Measurements from ENCODE around the gene LYPLA2.
"Not testable (repeated sequence)": the region's sequence is repeated elsewhere in the genome, so short reads cannot be mapped to it uniquely, and the experiment has no call there.

The LYPLA2 gene

GRCh38 chr1:23807453-23807852 lies 16.5 kb downstream of the LYPLA2 start:
- Histone ChIP-seq H3K9me3 (ENCODE audit: control insufficient read depth, low read length) (no peaks in the 10 kb centered on the region), H3K27me3 (ENCODE audit: control insufficient read depth, insufficient read depth, low read length) (no peaks in the 10 kb centered on the region), H3K36me3 (ENCODE audit: control insufficient read depth, insufficient read depth, low read length) (peaks cover 9% of the 10 kb centered on the region), H3K4me1 (ENCODE audit: control insufficient read depth, insufficient read depth, low read length) (peaks cover 20% of the 10 kb centered on the region), H3K4me3 (ENCODE audit: low read length) (no peak overlapping the region), H3K9ac (ENCODE audit: low read length) (no peak overlapping the region)

GRCh38 chr1:23809751-23810171 lies 18.8 kb downstream of the LYPLA2 start:
- Histone ChIP-seq H3K4me3 (ENCODE audit: low read length) (no peak overlapping the region), H3K27me3 (ENCODE audit: control insufficient read depth, insufficient read depth, low read length) (no peaks in the 10 kb centered on the region), H3K9me3 (ENCODE audit: control insufficient read depth, low read length) (no peaks in the 10 kb centered on the region), H3K9ac (ENCODE audit: low read length) (no peak overlapping the region), H3K4me1 (ENCODE audit: control insufficient read depth, insufficient read depth, low read length) (peaks cover 20% of the 10 kb centered on the region), H3K36me3 (ENCODE audit: control insufficient read depth, insufficient read depth, low read length) (peaks cover 4% of the 10 kb centered on the region)

- H3K27me3 ChIP-seq (ENCODE audit: control insufficient read depth, insufficient read depth, low read length) = no peaks in the 10 kb centered on the region
- H3K9ac ChIP-seq (ENCODE audit: low read length) = no peak overlapping the region
- no peaks in the 10 kb centered on the region for H3K9me3 ChIP-seq (ENCODE audit: control insufficient read depth, low read length)
- peaks cover 20% of the 10 kb centered on the region for H3K4me1 ChIP-seq (ENCODE audit: control insufficient read depth, insufficient read depth, low read length)
- peaks cover 4% of the 10 kb centered on the region for H3K36me3 ChIP-seq (ENCODE audit: control insufficient read depth, insufficient read depth, low read length)
- H3K4me3 ChIP-seq (ENCODE audit: low read length) = no peak overlapping the region
Measured at GRCh38 chr1:23810818-23811540, 20.0 kb downstream of the LYPLA2 start.

- Histone ChIP-seq H3K36me3 (ENCODE audit: control insufficient read depth, insufficient read depth, low read length) (no peaks in the 10 kb centered on the region), H3K27me3 (ENCODE audit: control insufficient read depth, insufficient read depth, low read length) (no peaks in the 10 kb centered on the region), H3K4me3 (ENCODE audit: low read length) (no peak overlapping the region), H3K9ac (ENCODE audit: low read length) (no peak overlapping the region), H3K9me3 (ENCODE audit: control insufficient read depth, low read length) (no peaks in the 10 kb centered on the region), H3K4me1 (ENCODE audit: control insufficient read depth, insufficient read depth, low read length) (peaks cover 20% of the 10 kb centered on the region)
Measured at GRCh38 chr1:23814016-23814415, 23.1 kb downstream of the LYPLA2 start.

- Histone ChIP-seq H3K9me3 (ENCODE audit: control insufficient read depth, low read length) (no peaks in the 10 kb centered on the region), H3K4me3 (ENCODE audit: low read length) (no peak overlapping the region), H3K9ac (ENCODE audit: low read length) (no peak overlapping the region), H3K27me3 (ENCODE audit: control insufficient read depth, insufficient read depth, low read length) (no peaks in the 10 kb centered on the region), H3K4me1 (ENCODE audit: control insufficient read depth, insufficient read depth, low read length) (peaks cover 3% of the 10 kb centered on the region), H3K36me3 (ENCODE audit: control insufficient read depth, insufficient read depth, low read length) (no peaks in the 10 kb centered on the region)
Measured at GRCh38 chr1:23816361-23816760, 25.4 kb downstream of the LYPLA2 start.

- no peaks in the 10 kb centered on the region for H3K27me3 ChIP-seq (ENCODE audit: control insufficient read depth, insufficient read depth, low read length)
- no peaks in the 10 kb centered on the region for H3K36me3 ChIP-seq (ENCODE audit: control insufficient read depth, insufficient read depth, low read length)
- H3K4me1 ChIP-seq (ENCODE audit: control insufficient read depth, insufficient read depth, low read length) = no peaks in the 10 kb centered on the region
- H3K9me3 ChIP-seq (ENCODE audit: control insufficient read depth, low read length) = no peaks in the 10 kb centered on the region
- no peak overlapping the region for H3K9ac ChIP-seq (ENCODE audit: low read length)
- H3K4me3 ChIP-seq (ENCODE audit: low read length) = no peak overlapping the region
Measured at GRCh38 chr1:23816906-23817305, 26.0 kb downstream of the LYPLA2 start.

- H3K27me3 ChIP-seq (ENCODE audit: control insufficient read depth, insufficient read depth, low read length) = no peaks in the 10 kb centered on the region
- no peaks in the 10 kb centered on the region for H3K36me3 ChIP-seq (ENCODE audit: control insufficient read depth, insufficient read depth, low read length)
- no peaks in the 10 kb centered on the region for H3K4me1 ChIP-seq (ENCODE audit: control insufficient read depth, insufficient read depth, low read length)
- no peak overlapping the region for H3K4me3 ChIP-seq (ENCODE audit: low read length)
- no peak overlapping the region for H3K9ac ChIP-seq (ENCODE audit: low read length)
- H3K9me3 ChIP-seq (ENCODE audit: control insufficient read depth, low read length) = no peaks in the 10 kb centered on the region
Measured at GRCh38 chr1:23817633-23818032, 26.7 kb downstream of the LYPLA2 start.

- H3K36me3 ChIP-seq (ENCODE audit: control insufficient read depth, insufficient read depth, low read length) = no peaks in the 10 kb centered on the region
- no peaks in the 10 kb centered on the region for H3K27me3 ChIP-seq (ENCODE audit: control insufficient read depth, insufficient read depth, low read length)
- no peaks in the 10 kb centered on the region for H3K9me3 ChIP-seq (ENCODE audit: control insufficient read depth, low read length)
- H3K9ac ChIP-seq (ENCODE audit: low read length) = no peak overlapping the region
- H3K4me1 ChIP-seq (ENCODE audit: control insufficient read depth, insufficient read depth, low read length) = peaks cover 11% of the 10 kb centered on the region
- no peak overlapping the region for H3K4me3 ChIP-seq (ENCODE audit: low read length)
Measured at GRCh38 chr1:23823767-23824166, 32.8 kb downstream of the LYPLA2 start.

- Histone ChIP-seq H3K9me3 (ENCODE audit: control insufficient read depth, low read length) (no peaks in the 10 kb centered on the region), H3K4me3 (ENCODE audit: low read length) (peak overlapping the region; percentile 99), H3K27me3 (ENCODE audit: control insufficient read depth, insufficient read depth, low read length) (no peaks in the 10 kb centered on the region), H3K4me1 (ENCODE audit: control insufficient read depth, insufficient read depth, low read length) (peaks cover 11% of the 10 kb centered on the region), H3K9ac (ENCODE audit: low read length) (peak overlapping the region; percentile 100), H3K36me3 (ENCODE audit: control insufficient read depth, insufficient read depth, low read length) (no peaks in the 10 kb centered on the region)
Measured at GRCh38 chr1:23824711-23825075, 33.7 kb downstream of the LYPLA2 start.

GRCh38 chr1:23825076-23825761 lies 34.3 kb downstream of the LYPLA2 start, which contains the start of gene HMGCL:
HMGCL (minus strand) TSS chr1:23825429; CDS start chr1:23825415, 14 bp downstream.
- Histone ChIP-seq H3K4me3 (ENCODE audit: low read length) (peak within 1 kb of the TSS; percentile 99), H3K36me3 (ENCODE audit: control insufficient read depth, insufficient read depth, low read length) (no peaks in the 10 kb centered on the region), H3K9me3 (ENCODE audit: control insufficient read depth, low read length) (no peaks in the 10 kb centered on the region), H3K4me1 (ENCODE audit: control insufficient read depth, insufficient read depth, low read length) (peaks cover 11% of the 10 kb centered on the region), H3K27me3 (ENCODE audit: control insufficient read depth, insufficient read depth, low read length) (no peaks in the 10 kb centered on the region), H3K9ac (ENCODE audit: low read length) (peak within 1 kb of the TSS; percentile 100)

- H3K9me3 ChIP-seq (ENCODE audit: control insufficient read depth, low read length) = no peaks in the 10 kb centered on the region
- peak overlapping the region; percentile 99 for H3K4me3 ChIP-seq (ENCODE audit: low read length)
- H3K4me1 ChIP-seq (ENCODE audit: control insufficient read depth, insufficient read depth, low read length) = peaks cover 11% of the 10 kb centered on the region
- no peaks in the 10 kb centered on the region for H3K27me3 ChIP-seq (ENCODE audit: control insufficient read depth, insufficient read depth, low read length)
- H3K36me3 ChIP-seq (ENCODE audit: control insufficient read depth, insufficient read depth, low read length) = no peaks in the 10 kb centered on the region
- peak overlapping the region; percentile 100 for H3K9ac ChIP-seq (ENCODE audit: low read length)
Measured at GRCh38 chr1:23825762-23826522, 35.0 kb downstream of the LYPLA2 start.

GRCh38 chr1:23826590-23826989 lies 35.6 kb downstream of the LYPLA2 start:
- not testable (repeated sequence) for H3K36me3 ChIP-seq (ENCODE audit: control insufficient read depth, insufficient read depth, low read length); H3K27me3 ChIP-seq (ENCODE audit: control insufficient read depth, insufficient read depth, low read length); H3K9me3 ChIP-seq (ENCODE audit: control insufficient read depth, low read length); H3K9ac ChIP-seq (ENCODE audit: low read length); H3K4me3 ChIP-seq (ENCODE audit: low read length)
- H3K4me1 ChIP-seq (ENCODE audit: control insufficient read depth, insufficient read depth, low read length) = peaks cover 11% of the 10 kb centered on the region

Measured in mucosa of stomach (tissue), 1 donor.